ENCODE measurements around the gene ARPC2. TPM values are rescaled to one million over a fixed set of nuclear protein-coding genes. Genes with fewer than 3 reads are reported as not detected.
A peak's percentile ranks its signal among the peaks of the same experiment; 100 is the strongest.

Gene ARPC2
- polyA plus RNA-seq, 1 donor (not counting 4 experiments of a cell fraction or from before 2014, with no cell fraction given) = 1,121 TPM

DNA sequence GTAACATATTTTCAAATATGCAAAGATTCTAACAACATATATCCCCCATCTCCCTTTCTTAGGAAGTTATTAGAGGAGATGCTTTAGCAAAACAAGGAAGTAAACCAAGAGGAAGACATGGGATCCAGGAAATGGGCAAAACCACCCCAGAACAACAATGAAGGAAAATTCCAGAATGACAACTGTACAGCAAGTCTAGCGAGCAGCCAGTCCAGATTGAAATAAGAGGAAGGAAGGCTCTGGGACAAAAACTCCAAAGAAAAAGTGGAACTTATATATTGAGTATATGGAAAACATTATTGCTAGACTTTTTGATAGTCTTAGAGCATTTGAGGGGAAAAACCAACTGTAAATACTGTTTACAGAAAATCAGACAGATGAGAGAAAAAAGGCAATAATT is 2.9 kb upstream of the ARPC2 start:
- no peaks in the 10 kb centered on the region for H3K27me3 ChIP-seq (ENCODE audit: control insufficient read depth, extremely low read depth, insufficient read depth, low read length)
- H4K20me1 ChIP-seq (ENCODE audit: control insufficient read depth, extremely low read depth, insufficient read depth, low read length) = no peaks in the 10 kb centered on the region
- no peak for TF ChIP-seq EZH2 (IDR thresholded peaks at IDR 0.05; ENCODE audit: low read length)
- TF ChIP-seq, protein P1, sequence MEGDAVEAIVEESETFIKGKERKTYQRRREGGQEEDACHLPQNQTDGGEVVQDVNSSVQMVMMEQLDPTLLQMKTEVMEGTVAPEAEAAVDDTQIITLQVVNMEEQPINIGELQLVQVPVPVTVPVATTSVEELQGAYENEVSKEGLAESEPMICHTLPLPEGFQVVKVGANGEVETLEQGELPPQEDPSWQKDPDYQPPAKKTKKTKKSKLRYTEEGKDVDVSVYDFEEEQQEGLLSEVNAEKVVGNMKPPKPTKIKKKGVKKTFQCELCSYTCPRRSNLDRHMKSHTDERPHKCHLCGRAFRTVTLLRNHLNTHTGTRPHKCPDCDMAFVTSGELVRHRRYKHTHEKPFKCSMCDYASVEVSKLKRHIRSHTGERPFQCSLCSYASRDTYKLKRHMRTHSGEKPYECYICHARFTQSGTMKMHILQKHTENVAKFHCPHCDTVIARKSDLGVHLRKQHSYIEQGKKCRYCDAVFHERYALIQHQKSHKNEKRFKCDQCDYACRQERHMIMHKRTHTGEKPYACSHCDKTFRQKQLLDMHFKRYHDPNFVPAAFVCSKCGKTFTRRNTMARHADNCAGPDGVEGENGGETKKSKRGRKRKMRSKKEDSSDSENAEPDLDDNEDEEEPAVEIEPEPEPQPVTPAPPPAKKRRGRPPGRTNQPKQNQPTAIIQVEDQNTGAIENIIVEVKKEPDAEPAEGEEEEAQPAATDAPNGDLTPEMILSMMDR (optimal IDR thresholded peaks at IDR 0.05 in 1 of 3, IDR thresholded peaks at IDR 0.05 in 1 of 3, conservative IDR thresholded peaks at IDR 0.05 in 1 of 3; ENCODE audit: extremely low read depth in 1 of 3, insufficient read depth in 2 of 3, low read length in 3 of 3) = no peak
- no peak overlapping the region for H3K27ac ChIP-seq (ENCODE audit: control insufficient read depth, insufficient read depth, low read length)
- H2AFZ ChIP-seq (ENCODE audit: control insufficient read depth, low read length) = no peak overlapping the region
- peaks cover 7% of the 10 kb centered on the region for H3K4me1 ChIP-seq (ENCODE audit: control insufficient read depth, extremely low read depth, insufficient read depth, low read length)
- H3K79me2 ChIP-seq (ENCODE audit: control insufficient read depth, insufficient read depth, low read length) = peaks cover 19% of the 10 kb centered on the region
- no peaks in the 10 kb centered on the region for H3K9me3 ChIP-seq (ENCODE audit: control insufficient read depth, low read depth, low read length)
- DNase-seq (ENCODE audit: low read depth, low spot score) (no peak), FAIRE-seq (no peak)
- H3K36me3 ChIP-seq (ENCODE audit: control insufficient read depth in 2 of 2, extremely low read depth in 1 of 2, insufficient read depth in 2 of 2, low read length in 2 of 2) = no peaks in the 10 kb centered on the region
- H3K9ac ChIP-seq (ENCODE audit: control insufficient read depth, extremely low read depth, insufficient read depth, low read length) = no peak overlapping the region
- no peak overlapping the region for H3K4me3 ChIP-seq (ENCODE audit: control insufficient read depth in 2 of 3, extremely low read depth in 1 of 3, insufficient read depth in 2 of 3, low read depth in 1 of 3, low read length in 3 of 3)
- H3K9me1 ChIP-seq (ENCODE audit: control insufficient read depth, extremely low read depth, insufficient read depth, low read length) = no peaks in the 10 kb centered on the region
- dilution Hi-C loops (cut with MboI; ENCODE audit: extremely low pct_ligation_motif_present, low sequenced_read_pairs) = no loop called here
- H3K4me2 ChIP-seq (ENCODE audit: control insufficient read depth, extremely low read depth, insufficient read depth, low read depth, low read length) = no peak overlapping the region

DNA sequence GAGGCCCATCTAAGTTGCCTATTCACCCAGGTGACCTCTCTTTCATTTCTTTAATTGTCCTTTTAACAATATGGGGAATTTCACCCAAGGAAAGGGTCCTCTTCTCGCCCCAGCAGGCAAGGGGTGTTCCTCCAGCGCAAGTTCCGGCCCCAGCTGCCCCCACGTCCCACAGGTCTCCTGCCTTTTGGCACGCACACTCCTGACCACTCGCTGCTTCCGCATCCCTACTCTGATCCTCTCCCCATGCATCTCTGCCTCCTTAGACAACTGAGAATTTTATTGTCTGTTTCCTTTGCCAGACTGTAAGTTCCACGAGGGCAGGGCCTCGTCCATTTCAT is 684 bp upstream of the ARPC2 start:
- Histone ChIP-seq H3K9me1 (ENCODE audit: control insufficient read depth, extremely low read depth, insufficient read depth, low read length) (peaks cover 1% of the 10 kb centered on the region), H3K4me2 (ENCODE audit: control insufficient read depth, extremely low read depth, insufficient read depth, low read depth, low read length) (peak overlapping the region; percentile 80), H3K4me3 (ENCODE audit: control insufficient read depth in 2 of 3, extremely low read depth in 1 of 3, insufficient read depth in 2 of 3, low read depth in 1 of 3, low read length in 3 of 3) (peak overlapping the region; percentile 90 to 96 (median 94)), H3K9ac (ENCODE audit: control insufficient read depth, extremely low read depth, insufficient read depth, low read length) (peak overlapping the region; percentile 94), H2AFZ (ENCODE audit: control insufficient read depth, low read length) (peak overlapping the region; percentile 96), H3K36me3 (ENCODE audit: control insufficient read depth in 2 of 2, extremely low read depth in 1 of 2, insufficient read depth in 2 of 2, low read length in 2 of 2) (peaks cover 4 to 7% of the 10 kb centered on the region in 2 experiments), H3K79me2 (ENCODE audit: control insufficient read depth, insufficient read depth, low read length) (peaks cover 41% of the 10 kb centered on the region), H4K20me1 (ENCODE audit: control insufficient read depth, extremely low read depth, insufficient read depth, low read length) (peaks cover 9% of the 10 kb centered on the region), H3K27ac (ENCODE audit: control insufficient read depth, insufficient read depth, low read length) (peak overlapping the region; percentile 92), H3K4me1 (ENCODE audit: control insufficient read depth, extremely low read depth, insufficient read depth, low read length) (peaks cover 27% of the 10 kb centered on the region), H3K9me3 (ENCODE audit: control insufficient read depth, low read depth, low read length) (no peaks in the 10 kb centered on the region), H3K27me3 (ENCODE audit: control insufficient read depth, extremely low read depth, insufficient read depth, low read length) (no peaks in the 10 kb centered on the region)
- FAIRE-seq (no peak), DNase-seq (ENCODE audit: low read depth, low spot score) (no peak)
- no peak for TF ChIP-seq EZH2 (IDR thresholded peaks at IDR 0.05; ENCODE audit: low read length)
- TF ChIP-seq, protein P1 (optimal IDR thresholded peaks at IDR 0.05 in 1 of 3, IDR thresholded peaks at IDR 0.05 in 1 of 3, conservative IDR thresholded peaks at IDR 0.05 in 1 of 3; ENCODE audit: extremely low read depth in 1 of 3, insufficient read depth in 2 of 3, low read length in 3 of 3) = no peak
- dilution Hi-C loops (cut with MboI; ENCODE audit: extremely low pct_ligation_motif_present, low sequenced_read_pairs) = no loop called here

Data from keratinocyte (primary cell).